ENCODE measurements around the gene CDK9.

- TF ChIP-seq CHD2 (IDR thresholded peaks at IDR 0.05; ENCODE audit: borderline replicate concordance, low read depth, low read length) = no peak
- TF ChIP-seq CBX3 (IDR thresholded peaks at IDR 0.05; ENCODE audit: borderline replicate concordance, low read depth) = no peak
- no peak for TF ChIP-seq MYC (IDR thresholded peaks at IDR 0.05; ENCODE audit: insufficient read depth, insufficient read length, insufficient replicate concordance, low read length, severe bottlenecking)
- no peak for TF ChIP-seq ZNF217 (IDR thresholded peaks at IDR 0.05)
These were observed 30.5 kb downstream of the CDK9 start for GRCh38 chr9:127816362-127816725.
